WERI-Rb-1 (cell line): ENCODE data around the gene ZHX3.

ENCODE experiments used
- DNase-seq: peaks from one replicate; pipeline ENCODE4 v3.0.0-alpha.2; 2020
- H3K27ac ChIP-seq: fragments of 250-450 bp; sonication (Bioruptor Pico); 2 replicates; pipeline ENCODE4 v1.5.1; 2020; ENCODE audit warnings: mild to moderate bottlenecking, moderate library complexity
- H3K27me3 ChIP-seq: fragments of 250-450 bp; sonication (Bioruptor Pico); 2 replicates; pipeline ENCODE4 v1.5.1; 2021; ENCODE audit warnings: mild to moderate bottlenecking, low read depth, moderate library complexity; ENCODE audit not compliant: insufficient read depth, severe bottlenecking
- H3K36me3 ChIP-seq: fragments of 250-450 bp; sonication (Bioruptor Pico); 2 replicates; pipeline ENCODE4 v1.5.1; 2020; ENCODE audit warnings: mild to moderate bottlenecking, moderate library complexity
- H3K4me3 ChIP-seq: 2 replicates; pipeline ENCODE4 v1.5.1; 2011; ENCODE audit warnings: low read depth, mild to moderate bottlenecking, control low read depth, low read length
- H3K9me3 ChIP-seq: fragments of 250-450 bp; sonication (Bioruptor Pico); 2 replicates; pipeline ENCODE4 v1.5.1; 2021; ENCODE audit warnings: mild to moderate bottlenecking, moderate library complexity; ENCODE audit not compliant: severe bottlenecking
- TF ChIP-seq, protein P1 (sequence below): IDR thresholded peaks from 2 replicates; pipeline ENCODE4 v1.5.1; 2011; ENCODE audit warnings: low read depth, mild to moderate bottlenecking, control low read depth, inconsistent platforms, low read length

ZHX3 gene

DNA sequence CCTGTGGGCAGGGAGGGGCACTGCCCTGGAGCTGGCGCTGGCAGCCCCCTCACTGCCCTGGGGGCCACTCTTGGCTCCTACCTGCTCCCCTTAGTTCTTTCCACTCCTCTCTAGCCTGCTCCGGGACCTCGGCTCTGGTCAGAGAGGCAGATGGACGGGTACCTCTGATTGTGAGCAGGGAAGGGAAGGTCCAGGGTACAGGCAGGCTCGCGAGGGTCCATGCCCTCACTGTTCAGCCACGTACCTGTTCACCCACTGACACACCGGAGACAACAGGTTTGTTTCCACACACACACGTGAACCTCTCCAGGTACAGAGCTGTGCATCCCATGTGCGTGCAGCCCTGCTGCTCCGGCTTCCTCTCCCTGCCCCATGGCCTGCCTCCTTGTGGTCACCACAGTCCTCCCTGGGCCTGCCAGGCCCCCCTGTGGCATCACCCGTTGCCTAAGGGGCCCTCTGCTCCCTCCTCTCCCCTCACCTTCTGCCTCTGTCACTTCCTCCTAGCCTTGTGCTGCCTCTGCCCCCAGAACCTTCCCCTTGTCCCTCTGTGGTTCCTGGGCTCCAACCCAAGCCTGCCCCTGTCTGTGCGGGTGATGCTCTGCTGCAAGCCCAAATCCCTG is 46.8 kb upstream of the ZHX3 start:
- H3K27ac ChIP-seq: no peak overlapping the region
- DNase-seq: no peak
- H3K4me3 ChIP-seq: no peak overlapping the region
- TF ChIP-seq, protein P1, sequence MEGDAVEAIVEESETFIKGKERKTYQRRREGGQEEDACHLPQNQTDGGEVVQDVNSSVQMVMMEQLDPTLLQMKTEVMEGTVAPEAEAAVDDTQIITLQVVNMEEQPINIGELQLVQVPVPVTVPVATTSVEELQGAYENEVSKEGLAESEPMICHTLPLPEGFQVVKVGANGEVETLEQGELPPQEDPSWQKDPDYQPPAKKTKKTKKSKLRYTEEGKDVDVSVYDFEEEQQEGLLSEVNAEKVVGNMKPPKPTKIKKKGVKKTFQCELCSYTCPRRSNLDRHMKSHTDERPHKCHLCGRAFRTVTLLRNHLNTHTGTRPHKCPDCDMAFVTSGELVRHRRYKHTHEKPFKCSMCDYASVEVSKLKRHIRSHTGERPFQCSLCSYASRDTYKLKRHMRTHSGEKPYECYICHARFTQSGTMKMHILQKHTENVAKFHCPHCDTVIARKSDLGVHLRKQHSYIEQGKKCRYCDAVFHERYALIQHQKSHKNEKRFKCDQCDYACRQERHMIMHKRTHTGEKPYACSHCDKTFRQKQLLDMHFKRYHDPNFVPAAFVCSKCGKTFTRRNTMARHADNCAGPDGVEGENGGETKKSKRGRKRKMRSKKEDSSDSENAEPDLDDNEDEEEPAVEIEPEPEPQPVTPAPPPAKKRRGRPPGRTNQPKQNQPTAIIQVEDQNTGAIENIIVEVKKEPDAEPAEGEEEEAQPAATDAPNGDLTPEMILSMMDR: no peak
- peaks cover 35% of the 10 kb centered on the region for H3K36me3 ChIP-seq
- no peaks in the 10 kb centered on the region for H3K9me3 ChIP-seq
- H3K27me3 ChIP-seq: no peaks in the 10 kb centered on the region

DNA sequence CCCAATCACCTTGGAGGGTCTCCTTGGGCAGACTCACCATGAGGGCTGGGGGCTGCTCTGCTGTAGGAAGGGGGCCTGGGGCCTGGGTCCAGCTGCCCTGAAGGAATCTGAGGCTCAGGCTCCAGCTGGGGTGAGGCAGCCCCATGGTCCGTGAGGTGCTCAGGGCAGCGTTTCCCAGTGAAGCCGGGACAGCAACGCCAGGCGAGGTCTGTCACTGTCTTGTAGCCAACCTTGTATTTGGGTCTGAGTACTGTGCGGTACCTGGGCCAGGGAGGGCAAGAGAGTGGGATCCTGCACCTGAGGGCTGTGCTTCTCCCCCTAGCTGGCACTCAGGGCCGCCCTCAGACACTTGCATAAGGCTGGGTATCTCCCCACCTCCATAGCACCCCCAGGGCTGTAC is 46.1 kb upstream of the ZHX3 start:
- Histone ChIP-seq H3K9me3 (no peaks in the 10 kb centered on the region), H3K4me3 (no peak overlapping the region), H3K36me3 (peaks cover 35% of the 10 kb centered on the region), H3K27me3 (no peaks in the 10 kb centered on the region), H3K27ac (no peak overlapping the region)
- TF ChIP-seq, protein P1: no peak
- no peak for DNase-seq

DNA sequence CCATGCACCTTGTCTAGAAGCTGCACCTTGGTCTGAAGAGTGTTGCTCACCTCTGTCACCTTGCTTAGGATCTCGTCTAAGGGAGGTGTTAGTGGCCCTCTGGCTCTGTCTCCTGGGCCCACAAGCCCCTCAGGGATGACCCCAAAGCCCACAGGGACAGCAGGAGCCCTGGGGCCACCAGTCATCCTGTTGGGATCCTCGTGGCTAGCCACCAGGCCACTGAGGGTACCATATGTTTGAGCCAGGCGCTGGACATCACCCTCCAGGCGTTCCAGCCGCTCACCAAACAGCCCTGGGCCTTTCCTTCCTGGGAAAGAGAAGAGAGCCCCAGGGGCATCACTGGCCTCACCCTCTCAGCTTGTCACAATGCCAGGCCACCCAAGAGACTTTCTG is 45.2 kb upstream of the ZHX3 start:
- Histone ChIP-seq H3K36me3 (peaks cover 35% of the 10 kb centered on the region), H3K9me3 (no peaks in the 10 kb centered on the region), H3K27ac (no peak overlapping the region), H3K4me3 (no peak overlapping the region), H3K27me3 (no peaks in the 10 kb centered on the region)
- TF ChIP-seq, protein P1: no peak
- DNase-seq: no peak

DNA sequence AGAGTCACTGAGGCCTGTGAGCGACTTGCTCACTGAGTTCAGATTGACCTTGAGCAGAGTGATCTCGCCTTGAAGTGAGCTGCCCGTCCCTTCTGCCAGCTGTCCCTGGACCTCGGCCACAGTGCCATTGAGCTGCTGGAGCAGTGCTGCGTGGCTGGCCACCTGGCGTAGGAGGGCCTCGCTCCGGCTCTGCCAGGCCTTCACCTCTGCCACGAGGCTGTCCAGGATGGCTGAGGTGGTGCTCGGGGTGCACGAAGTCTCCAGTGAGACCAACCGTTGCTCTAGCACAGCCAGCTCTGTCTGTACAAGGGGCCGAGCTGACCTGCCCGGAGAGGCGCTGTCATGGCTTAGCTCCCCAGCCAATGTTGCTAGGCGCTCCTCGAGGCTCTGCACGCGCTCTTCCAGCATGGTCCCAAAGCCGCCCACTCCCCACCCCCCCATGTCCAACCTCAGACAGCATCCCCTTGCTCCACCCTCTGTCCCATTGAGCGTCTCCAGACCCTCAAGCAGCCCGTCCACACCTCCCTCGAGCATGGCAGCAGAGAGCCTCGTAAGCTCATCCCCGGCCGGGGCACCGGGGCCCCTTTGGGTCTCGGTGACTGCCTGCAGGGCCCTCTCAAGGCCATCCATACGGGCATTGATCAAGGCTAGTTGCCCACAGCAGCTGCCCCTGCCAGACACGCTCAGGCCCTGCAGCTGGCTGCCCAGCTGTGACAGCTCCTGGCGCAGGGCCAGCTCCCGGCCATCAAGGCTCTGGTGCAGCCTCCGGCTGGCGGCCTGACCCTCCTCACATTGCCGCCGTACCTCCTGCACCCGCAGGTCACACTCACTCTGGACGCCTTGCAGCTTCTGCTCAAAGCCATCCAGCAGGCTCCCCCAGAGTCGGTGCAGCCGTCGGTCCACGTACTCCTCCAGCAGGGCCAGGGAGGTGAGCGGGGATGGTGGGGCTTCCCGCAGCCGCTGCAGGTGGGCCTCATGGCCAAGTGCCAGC is 44.5 kb upstream of the ZHX3 start:
- H3K27ac ChIP-seq: no peak overlapping the region
- no peaks in the 10 kb centered on the region for H3K9me3 ChIP-seq
- peaks cover 35% of the 10 kb centered on the region for H3K36me3 ChIP-seq
- no peaks in the 10 kb centered on the region for H3K27me3 ChIP-seq
- H3K4me3 ChIP-seq: no peak overlapping the region
- no peak for DNase-seq
- TF ChIP-seq, protein P1: no peak

DNA sequence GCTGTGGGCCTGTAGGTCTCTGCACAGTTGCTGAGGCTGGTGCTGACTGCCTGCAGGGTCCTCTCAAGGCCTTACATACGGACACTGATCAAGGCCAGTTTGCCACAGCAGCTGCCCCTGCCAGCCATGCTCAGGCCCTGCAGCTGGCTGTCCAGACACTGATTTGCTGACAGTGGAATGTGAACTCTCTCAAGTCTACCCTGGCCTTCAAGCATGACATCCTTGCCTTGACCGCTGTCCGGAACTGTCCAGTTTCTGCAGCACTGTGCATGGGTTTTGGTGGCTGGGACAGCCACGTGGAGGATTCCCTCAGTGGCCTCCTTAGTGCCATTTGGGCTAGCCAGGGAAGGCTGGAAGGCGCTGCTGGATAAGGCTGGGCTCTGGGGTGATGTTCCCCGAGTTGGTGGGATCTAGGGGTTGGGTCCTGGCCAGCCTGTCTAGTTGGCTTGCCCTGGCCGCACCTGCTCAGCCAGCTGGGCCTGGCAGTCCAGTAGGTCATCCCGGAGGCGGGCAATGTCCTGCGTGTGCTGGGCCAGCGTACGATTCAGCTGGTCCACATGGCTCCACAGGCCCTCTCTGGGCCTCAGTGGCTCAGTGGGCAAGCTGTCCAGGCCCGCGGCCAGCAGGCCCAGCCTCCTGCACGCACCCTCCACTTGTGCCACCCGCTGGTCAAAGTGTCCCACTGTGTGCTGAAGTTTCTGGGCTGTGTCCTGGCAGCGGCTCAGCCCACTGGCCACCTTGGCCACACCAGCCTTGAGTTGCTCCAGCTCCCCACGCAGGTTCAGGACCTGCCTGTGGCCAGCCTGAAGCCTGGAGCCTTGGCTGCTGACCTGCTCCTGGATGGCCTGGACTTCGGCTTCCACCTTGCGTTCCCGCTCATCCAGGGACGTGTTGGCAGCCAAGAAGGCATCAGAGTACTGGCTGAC is 43.6 kb upstream of the ZHX3 start:
- H3K9me3 ChIP-seq: no peaks in the 10 kb centered on the region
- TF ChIP-seq, protein P1: no peak
- no peaks in the 10 kb centered on the region for H3K27me3 ChIP-seq
- no peak overlapping the region for H3K27ac ChIP-seq
- peaks cover 35% of the 10 kb centered on the region for H3K36me3 ChIP-seq
- no peak for DNase-seq
- no peak overlapping the region for H3K4me3 ChIP-seq
